Measurements from ENCODE around the gene FRAT1. TPM values are rescaled to one million over a fixed set of nuclear protein-coding genes. Genes with fewer than 3 reads are reported as not detected.

Gene FRAT1
- total and polyA plus RNA-seq, 2 experiments from 2014 or later = 14.2 TPM

DNA sequence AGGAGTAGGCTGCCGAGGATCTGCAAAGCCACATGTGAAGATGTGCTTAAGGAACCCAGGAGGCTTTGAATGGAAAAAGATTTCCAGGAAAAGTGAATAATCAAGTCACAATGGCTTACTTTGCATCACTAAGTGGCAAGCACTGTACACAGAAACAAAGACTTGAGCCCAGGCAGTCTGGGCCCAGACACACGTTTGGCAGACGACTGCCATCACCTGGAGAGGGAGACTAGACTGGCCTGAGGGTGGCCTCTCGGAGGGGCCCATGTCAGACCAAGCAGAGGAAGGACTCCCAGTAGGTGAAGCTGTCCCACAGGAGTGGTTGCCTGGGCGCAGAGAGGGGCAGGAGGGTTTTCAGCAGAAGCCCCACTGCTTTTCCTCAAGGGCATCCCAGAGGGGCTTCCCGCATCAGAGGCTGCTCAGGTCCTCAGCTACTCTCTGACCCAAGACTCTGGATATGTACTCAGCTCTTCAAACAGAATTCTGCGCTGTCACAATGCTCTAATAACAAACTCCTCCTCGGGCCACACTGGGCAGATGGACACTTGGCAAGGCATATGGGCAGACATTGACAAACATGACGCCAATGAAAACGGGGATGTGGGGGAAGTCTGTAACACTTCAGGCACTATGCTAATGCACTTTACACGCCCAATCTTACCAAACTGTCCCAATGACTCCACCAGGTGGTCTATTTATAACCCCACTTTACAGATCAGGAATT lies 43.4 kb downstream of the FRAT1 start:
- no peaks in the 10 kb centered on the region for H4K20me1 ChIP-seq (ENCODE audit: insufficient read depth, poor library complexity, severe bottlenecking)
- H3K79me2 ChIP-seq = no peaks in the 10 kb centered on the region
- no peak overlapping the region for H3K27ac ChIP-seq
- H2AFZ ChIP-seq = no peak overlapping the region
- H3K9me3 ChIP-seq (ENCODE audit: low read depth) = no peaks in the 10 kb centered on the region
- H3K4me3 ChIP-seq = no peak overlapping the region
- H3K4me1 ChIP-seq (ENCODE audit: insufficient read depth) = no peaks in the 10 kb centered on the region
- no peak for TF ChIP-seq EZH2phosphoT487 (IDR thresholded peaks at IDR 0.05; ENCODE audit: low read depth, severe bottlenecking, unreplicated experiment)
- TF ChIP-seq, protein P1, sequence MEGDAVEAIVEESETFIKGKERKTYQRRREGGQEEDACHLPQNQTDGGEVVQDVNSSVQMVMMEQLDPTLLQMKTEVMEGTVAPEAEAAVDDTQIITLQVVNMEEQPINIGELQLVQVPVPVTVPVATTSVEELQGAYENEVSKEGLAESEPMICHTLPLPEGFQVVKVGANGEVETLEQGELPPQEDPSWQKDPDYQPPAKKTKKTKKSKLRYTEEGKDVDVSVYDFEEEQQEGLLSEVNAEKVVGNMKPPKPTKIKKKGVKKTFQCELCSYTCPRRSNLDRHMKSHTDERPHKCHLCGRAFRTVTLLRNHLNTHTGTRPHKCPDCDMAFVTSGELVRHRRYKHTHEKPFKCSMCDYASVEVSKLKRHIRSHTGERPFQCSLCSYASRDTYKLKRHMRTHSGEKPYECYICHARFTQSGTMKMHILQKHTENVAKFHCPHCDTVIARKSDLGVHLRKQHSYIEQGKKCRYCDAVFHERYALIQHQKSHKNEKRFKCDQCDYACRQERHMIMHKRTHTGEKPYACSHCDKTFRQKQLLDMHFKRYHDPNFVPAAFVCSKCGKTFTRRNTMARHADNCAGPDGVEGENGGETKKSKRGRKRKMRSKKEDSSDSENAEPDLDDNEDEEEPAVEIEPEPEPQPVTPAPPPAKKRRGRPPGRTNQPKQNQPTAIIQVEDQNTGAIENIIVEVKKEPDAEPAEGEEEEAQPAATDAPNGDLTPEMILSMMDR (IDR thresholded peaks at IDR 0.05; ENCODE audit: poor library complexity) = no peak
- no peak for TF ChIP-seq EZH2 (IDR thresholded peaks at IDR 0.05; ENCODE audit: borderline replicate concordance)
- H3K4me2 ChIP-seq = no peak overlapping the region
- H3K27me3 ChIP-seq = no peaks in the 10 kb centered on the region
- H3K9me2 ChIP-seq (replicated peaks; ENCODE audit: insufficient read depth) = no peaks in the 10 kb centered on the region
- DNase-seq (ENCODE audit: low spot score) = no peak
- no peaks in the 10 kb centered on the region for H3K36me3 ChIP-seq (replicated peaks; ENCODE audit: insufficient read depth, low read depth)
- WGBS (ENCODE audit: low lambda C conversion rate, missing lambda C conversion rate) = 91% methylated on average over 11 of the region's 11 CpGs

- H3K36me3 ChIP-seq (replicated peaks; ENCODE audit: insufficient read depth, low read depth) = no peaks in the 10 kb centered on the region
Observed at GRCh38 chr10:97363071-97363470, 44.0 kb downstream of the FRAT1 start.

GRCh38 chr10:97365761-97366351 lies 46.8 kb downstream of the FRAT1 start:
- TF ChIP-seq EZH2 (IDR thresholded peaks at IDR 0.05; ENCODE audit: borderline replicate concordance) (no peak), EZH2phosphoT487 (IDR thresholded peaks at IDR 0.05; ENCODE audit: low read depth, severe bottlenecking, unreplicated experiment) (no peak)
- TF ChIP-seq, protein P1 (IDR thresholded peaks at IDR 0.05; ENCODE audit: poor library complexity) = no peak
- Histone ChIP-seq H3K9me3 (ENCODE audit: low read depth) (no peaks in the 10 kb centered on the region), H3K4me2 (no peak overlapping the region), H3K36me3 (replicated peaks; ENCODE audit: insufficient read depth, low read depth) (no peaks in the 10 kb centered on the region), H3K27ac (no peak overlapping the region), H3K4me3 (no peak overlapping the region), H3K9me2 (replicated peaks; ENCODE audit: insufficient read depth) (no peaks in the 10 kb centered on the region), H2AFZ (no peak overlapping the region), H4K20me1 (ENCODE audit: insufficient read depth, poor library complexity, severe bottlenecking) (no peaks in the 10 kb centered on the region), H3K27me3 (no peaks in the 10 kb centered on the region), H3K79me2 (no peaks in the 10 kb centered on the region), H3K4me1 (ENCODE audit: insufficient read depth) (no peaks in the 10 kb centered on the region)
- WGBS (ENCODE audit: low lambda C conversion rate, missing lambda C conversion rate) = 94% methylated on average over 19 of the region's 19 CpGs
- DNase-seq (ENCODE audit: low spot score) = no peak

More at GRCh38 chr10:97363071-97363470, 44.0 kb downstream of the FRAT1 start:
- Histone ChIP-seq H3K4me3 (no peak overlapping the region), H3K9me3 (ENCODE audit: low read depth) (no peaks in the 10 kb centered on the region), H3K4me2 (no peak overlapping the region), H3K4me1 (ENCODE audit: insufficient read depth) (no peaks in the 10 kb centered on the region), H2AFZ (no peak overlapping the region), H4K20me1 (ENCODE audit: insufficient read depth, poor library complexity, severe bottlenecking) (no peaks in the 10 kb centered on the region), H3K79me2 (no peaks in the 10 kb centered on the region), H3K27ac (no peak overlapping the region), H3K27me3 (no peaks in the 10 kb centered on the region), H3K9me2 (replicated peaks; ENCODE audit: insufficient read depth) (no peaks in the 10 kb centered on the region)
- 97% methylated on average over 4 of the region's 4 CpGs for WGBS (ENCODE audit: low lambda C conversion rate, missing lambda C conversion rate)
- TF ChIP-seq EZH2 (IDR thresholded peaks at IDR 0.05; ENCODE audit: borderline replicate concordance) (no peak), EZH2phosphoT487 (IDR thresholded peaks at IDR 0.05; ENCODE audit: low read depth, severe bottlenecking, unreplicated experiment) (no peak)
- TF ChIP-seq, protein P1 (IDR thresholded peaks at IDR 0.05; ENCODE audit: poor library complexity) = no peak
- no peak for DNase-seq (ENCODE audit: low spot score)
